ENCODE measurements around the gene SAA4.

The SAA4 gene

GRCh38 chr11:18236664-18237356 lies at the start of gene SAA4:
Gene SAA4, minus strand, starts transcription at chr11:18236802. Its CDS starts 876 bp downstream, at chr11:18235926.
- DNase-seq (ENCODE audit: low read depth) = no peak
- no peak within 1 kb of the TSS for H3K4me3 ChIP-seq (ENCODE audit: low read length)
- TF ChIP-seq CTCF (conservative IDR thresholded peaks at IDR 0.05; ENCODE audit: low read length) = no peak

GRCh38 chr11:18285841-18286240 lies 49.2 kb upstream of the SAA4 start:
- no peak for TF ChIP-seq CTCF (conservative IDR thresholded peaks at IDR 0.05; ENCODE audit: low read length)
- no peak overlapping the region for H3K4me3 ChIP-seq (ENCODE audit: low read length)
- DNase-seq (ENCODE audit: low read depth) = no peak

- DNase-seq (ENCODE audit: low read depth) = no peak
- TF ChIP-seq CTCF (conservative IDR thresholded peaks at IDR 0.05; ENCODE audit: low read length) = no peak
- H3K4me3 ChIP-seq (ENCODE audit: low read length) = no peak overlapping the region
Observed at GRCh38 chr11:18282626-18283025, 46.0 kb upstream of the SAA4 start.

GRCh38 chr11:18280438-18281045 lies 43.9 kb upstream of the SAA4 start:
- no peak overlapping the region for H3K4me3 ChIP-seq (ENCODE audit: low read length)
- no peak for DNase-seq (ENCODE audit: low read depth)
- no peak for TF ChIP-seq CTCF (conservative IDR thresholded peaks at IDR 0.05; ENCODE audit: low read length)

GRCh38 chr11:18277565-18278271 lies 41.1 kb upstream of the SAA4 start:
- no peak for TF ChIP-seq CTCF (conservative IDR thresholded peaks at IDR 0.05; ENCODE audit: low read length)
- DNase-seq (ENCODE audit: low read depth) = no peak
- H3K4me3 ChIP-seq (ENCODE audit: low read length) = no peak overlapping the region

- H3K4me3 ChIP-seq (ENCODE audit: low read length) = no peak overlapping the region
- no peak for DNase-seq (ENCODE audit: low read depth)
- no peak for TF ChIP-seq CTCF (conservative IDR thresholded peaks at IDR 0.05; ENCODE audit: low read length)
Observed at GRCh38 chr11:18271206-18271605, 34.6 kb upstream of the SAA4 start.

All from AG10803 (cell line).